HL-60 (cell line): Measurements from ENCODE around the gene NCKAP5L.

Experiments used
- DNase-seq, 2 experiments: peaks; one replicate each; pipeline ENCODE4 v3.0.0-alpha.2; 2010 to 2020; ENCODE audit warnings: low read depth in 1 of 2, low spot score in 1 of 2
- H3K27ac ChIP-seq: fragments of 250-450 bp; sonication (Bioruptor Pico); replicated peaks from 2 replicates; pipeline ENCODE4 v1.5.1; 2020; ENCODE audit warnings: mild to moderate bottlenecking, moderate library complexity
- H3K27me3 ChIP-seq: fragments of 250-450 bp; sonication (Bioruptor Pico); 2 replicates; pipeline ENCODE4 v1.5.1; 2021; ENCODE audit warnings: mild to moderate bottlenecking, moderate library complexity; ENCODE audit not compliant: insufficient read depth, poor library complexity, severe bottlenecking
- H3K4me3 ChIP-seq: replicated peaks from 2 replicates; pipeline ENCODE4 v1.5.1; 2011; ENCODE audit warnings: mild to moderate bottlenecking, control low read depth, low read length; ENCODE audit not compliant: insufficient read depth
- GABPA ChIP-seq: IDR thresholded peaks from 2 replicates; pipeline ENCODE4 v1.6.1; 2012; ENCODE audit warnings: low read depth
- POLR2AphosphoS5 ChIP-seq: IDR thresholded peaks from 2 replicates; pipeline ENCODE4 v1.6.1; 2012; ENCODE audit warnings: low read depth
- SPI1 ChIP-seq: IDR thresholded peaks from 2 replicates; pipeline ENCODE4 v1.6.1; 2012; ENCODE audit warnings: low read depth, mild to moderate bottlenecking, borderline replicate concordance
- TF ChIP-seq, protein P1 (sequence below): IDR thresholded peaks from one replicate; pipeline ENCODE4 v1.5.1; 2011; ENCODE audit warnings: low read length, control low read depth, inconsistent platforms; ENCODE audit not compliant: insufficient read depth
- TF ChIP-seq, protein P2 (sequence below): IDR thresholded peaks from 2 replicates; pipeline ENCODE4 v1.6.1; 2012; ENCODE audit warnings: low read depth; ENCODE audit not compliant: insufficient replicate concordance

Gene NCKAP5L

DNA sequence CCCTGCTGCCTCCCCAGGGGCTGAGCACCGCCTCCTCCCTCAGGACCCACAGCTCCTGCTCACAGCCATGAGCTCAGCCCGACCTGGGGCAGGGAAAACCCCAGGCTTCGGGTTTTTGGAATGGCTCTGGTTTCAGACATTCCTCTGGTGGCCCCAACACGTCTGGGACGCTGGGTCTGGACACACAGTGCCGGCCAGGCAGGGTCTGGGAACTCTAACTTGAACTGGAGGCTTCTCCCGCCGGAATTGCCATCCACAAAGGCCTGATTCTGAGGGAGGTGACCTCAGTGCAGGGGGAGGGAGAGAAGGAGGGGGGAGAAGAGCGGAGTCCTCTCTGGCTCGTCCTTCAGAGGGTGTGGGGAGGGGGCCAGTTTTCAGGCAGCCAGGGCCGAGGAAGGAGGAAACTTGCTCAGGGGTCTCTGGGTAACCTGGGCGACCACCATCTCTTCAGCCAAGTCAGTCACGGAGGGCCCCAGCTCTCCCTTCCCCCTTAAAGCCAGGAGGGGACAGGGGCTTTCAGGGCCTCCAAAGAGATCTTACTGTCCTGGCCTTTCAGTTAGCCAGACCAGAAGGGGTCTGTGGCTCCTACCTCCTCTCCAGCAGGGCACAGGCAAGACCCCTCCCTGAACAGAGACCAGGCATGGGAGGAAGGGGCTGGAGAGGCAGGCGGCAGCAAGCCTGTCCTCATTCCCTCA is 19.4 kb downstream of the NCKAP5L start:
- TF ChIP-seq, protein P1, sequence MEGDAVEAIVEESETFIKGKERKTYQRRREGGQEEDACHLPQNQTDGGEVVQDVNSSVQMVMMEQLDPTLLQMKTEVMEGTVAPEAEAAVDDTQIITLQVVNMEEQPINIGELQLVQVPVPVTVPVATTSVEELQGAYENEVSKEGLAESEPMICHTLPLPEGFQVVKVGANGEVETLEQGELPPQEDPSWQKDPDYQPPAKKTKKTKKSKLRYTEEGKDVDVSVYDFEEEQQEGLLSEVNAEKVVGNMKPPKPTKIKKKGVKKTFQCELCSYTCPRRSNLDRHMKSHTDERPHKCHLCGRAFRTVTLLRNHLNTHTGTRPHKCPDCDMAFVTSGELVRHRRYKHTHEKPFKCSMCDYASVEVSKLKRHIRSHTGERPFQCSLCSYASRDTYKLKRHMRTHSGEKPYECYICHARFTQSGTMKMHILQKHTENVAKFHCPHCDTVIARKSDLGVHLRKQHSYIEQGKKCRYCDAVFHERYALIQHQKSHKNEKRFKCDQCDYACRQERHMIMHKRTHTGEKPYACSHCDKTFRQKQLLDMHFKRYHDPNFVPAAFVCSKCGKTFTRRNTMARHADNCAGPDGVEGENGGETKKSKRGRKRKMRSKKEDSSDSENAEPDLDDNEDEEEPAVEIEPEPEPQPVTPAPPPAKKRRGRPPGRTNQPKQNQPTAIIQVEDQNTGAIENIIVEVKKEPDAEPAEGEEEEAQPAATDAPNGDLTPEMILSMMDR = no peak
- TF ChIP-seq, protein P2, sequence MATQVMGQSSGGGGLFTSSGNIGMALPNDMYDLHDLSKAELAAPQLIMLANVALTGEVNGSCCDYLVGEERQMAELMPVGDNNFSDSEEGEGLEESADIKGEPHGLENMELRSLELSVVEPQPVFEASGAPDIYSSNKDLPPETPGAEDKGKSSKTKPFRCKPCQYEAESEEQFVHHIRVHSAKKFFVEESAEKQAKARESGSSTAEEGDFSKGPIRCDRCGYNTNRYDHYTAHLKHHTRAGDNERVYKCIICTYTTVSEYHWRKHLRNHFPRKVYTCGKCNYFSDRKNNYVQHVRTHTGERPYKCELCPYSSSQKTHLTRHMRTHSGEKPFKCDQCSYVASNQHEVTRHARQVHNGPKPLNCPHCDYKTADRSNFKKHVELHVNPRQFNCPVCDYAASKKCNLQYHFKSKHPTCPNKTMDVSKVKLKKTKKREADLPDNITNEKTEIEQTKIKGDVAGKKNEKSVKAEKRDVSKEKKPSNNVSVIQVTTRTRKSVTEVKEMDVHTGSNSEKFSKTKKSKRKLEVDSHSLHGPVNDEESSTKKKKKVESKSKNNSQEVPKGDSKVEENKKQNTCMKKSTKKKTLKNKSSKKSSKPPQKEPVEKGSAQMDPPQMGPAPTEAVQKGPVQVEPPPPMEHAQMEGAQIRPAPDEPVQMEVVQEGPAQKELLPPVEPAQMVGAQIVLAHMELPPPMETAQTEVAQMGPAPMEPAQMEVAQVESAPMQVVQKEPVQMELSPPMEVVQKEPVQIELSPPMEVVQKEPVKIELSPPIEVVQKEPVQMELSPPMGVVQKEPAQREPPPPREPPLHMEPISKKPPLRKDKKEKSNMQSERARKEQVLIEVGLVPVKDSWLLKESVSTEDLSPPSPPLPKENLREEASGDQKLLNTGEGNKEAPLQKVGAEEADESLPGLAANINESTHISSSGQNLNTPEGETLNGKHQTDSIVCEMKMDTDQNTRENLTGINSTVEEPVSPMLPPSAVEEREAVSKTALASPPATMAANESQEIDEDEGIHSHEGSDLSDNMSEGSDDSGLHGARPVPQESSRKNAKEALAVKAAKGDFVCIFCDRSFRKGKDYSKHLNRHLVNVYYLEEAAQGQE = no peak
- no peak for TF ChIP-seq GABPA
- no peak for TF ChIP-seq SPI1
- TF ChIP-seq POLR2AphosphoS5 = no peak
- Histone ChIP-seq H3K4me3 (no peak overlapping the region), H3K27ac (no peak overlapping the region), H3K27me3 (no peaks in the 10 kb centered on the region)
- no peak for DNase-seq

DNA sequence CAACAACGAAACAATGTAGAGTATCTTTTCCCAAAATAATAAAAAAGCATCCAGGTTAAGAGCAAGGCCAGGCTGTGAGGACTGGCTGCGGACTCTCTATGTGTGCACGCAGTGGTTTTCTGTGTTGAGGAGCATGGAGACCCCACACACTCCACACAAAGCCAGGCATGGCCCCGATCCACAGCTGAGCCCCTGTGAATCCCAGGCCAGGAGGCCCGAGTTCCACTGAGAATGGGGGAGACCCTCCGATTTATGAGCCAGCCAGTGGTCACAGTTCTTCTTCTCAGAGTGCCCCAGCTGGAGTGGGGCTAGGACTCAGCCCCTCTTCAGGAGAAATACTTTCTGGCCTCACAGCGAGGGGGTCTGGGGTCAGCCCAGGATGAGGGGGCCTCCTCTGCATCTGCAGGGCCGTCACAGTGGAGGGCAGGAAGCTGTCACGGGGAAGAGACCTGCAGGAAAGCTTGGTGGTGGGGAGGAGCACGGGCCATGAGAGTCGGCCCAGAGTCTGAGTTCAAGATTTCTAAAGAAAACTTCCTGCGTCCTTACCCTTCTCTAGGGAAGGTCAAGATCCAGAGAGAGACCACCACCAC is 20.1 kb downstream of the NCKAP5L start:
- Histone ChIP-seq H3K27ac (no peak overlapping the region), H3K27me3 (no peaks in the 10 kb centered on the region), H3K4me3 (no peak overlapping the region)
- no peak for DNase-seq
- TF ChIP-seq, protein P1 = no peak
- no peak for TF ChIP-seq SPI1
- TF ChIP-seq POLR2AphosphoS5 = no peak
- TF ChIP-seq, protein P2 = no peak
- no peak for TF ChIP-seq GABPA

DNA sequence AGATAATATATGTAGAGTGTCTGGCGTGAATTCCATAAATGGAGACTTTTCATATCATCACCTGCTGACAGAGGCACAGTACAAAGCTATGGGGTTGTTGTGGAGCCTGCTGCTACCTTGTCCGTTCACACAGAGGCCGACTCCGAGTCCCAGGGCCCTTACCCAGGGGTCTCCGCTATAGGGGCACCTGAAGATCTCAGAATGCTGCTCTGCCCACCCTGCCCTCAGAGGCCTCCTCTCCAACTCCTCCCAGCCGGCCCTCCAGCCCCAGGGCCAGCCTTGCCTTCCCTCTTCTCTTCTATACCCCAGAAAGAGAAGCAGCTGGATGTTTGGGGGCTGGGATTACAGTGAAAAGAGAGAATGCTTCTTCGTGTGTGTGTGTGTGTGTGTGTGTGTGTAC is 21.3 kb downstream of the NCKAP5L start:
- Histone ChIP-seq H3K4me3 (no peak overlapping the region), H3K27ac (no peak overlapping the region), H3K27me3 (no peaks in the 10 kb centered on the region)
- no peak for DNase-seq
- TF ChIP-seq, protein P1 = no peak
- no peak for TF ChIP-seq POLR2AphosphoS5
- no peak for TF ChIP-seq SPI1
- TF ChIP-seq GABPA = no peak
- TF ChIP-seq, protein P2 = no peak
